Stimulated activated naive B cell treated with anti-CD40 and anti-IgM and Interleukin-4, amounts not matched to agents 10 μg/mL and 1 μg/mL and 100 μg/mL, for 72 hours (primary cell): Measurements from ENCODE around the gene SRPX.

Experiments
- ATAC-seq, 2 donors: fragments of 150-1000 bp; cut with Tn5 transposase; replicated peaks; 2 replicates each; pipeline ENCODE4 v1.10.0; 2021; ENCODE audit warnings: moderate library complexity in 1 of 2
- DNase-seq: peaks from one replicate; pipeline ENCODE4 v3.0.0; 2021
- H3K27ac Mint-ChIP-seq: one replicate; pipeline ENCODE4 v1.8.0; 2022; ENCODE audit warnings: mild to moderate bottlenecking, mixed read lengths
- H3K27me3 Mint-ChIP-seq, 2 donors: one replicate each; pipeline ENCODE4 v1.8.0; 2022; ENCODE audit warnings: mixed read lengths in 2 of 2
- H3K36me3 Mint-ChIP-seq, 2 donors: one replicate each; pipeline ENCODE4 v1.8.0; 2022; ENCODE audit warnings: mixed read lengths in 2 of 2, mild to moderate bottlenecking in 1 of 2
- H3K4me1 Mint-ChIP-seq, 2 donors: one replicate each; pipeline ENCODE4 v1.8.0; 2022; ENCODE audit warnings: mixed read lengths in 2 of 2, mild to moderate bottlenecking in 1 of 2
- H3K4me3 Mint-ChIP-seq, 2 donors: one replicate each; pipeline ENCODE4 v1.8.0; 2022; ENCODE audit warnings: mild to moderate bottlenecking in 2 of 2, mixed read lengths in 2 of 2, moderate library complexity in 1 of 2
- H3K9me3 Mint-ChIP-seq, 2 donors: one replicate each; pipeline ENCODE4 v1.8.0; 2022; ENCODE audit warnings: mixed read lengths in 2 of 2, mild to moderate bottlenecking in 1 of 2

The SRPX gene, protein sequence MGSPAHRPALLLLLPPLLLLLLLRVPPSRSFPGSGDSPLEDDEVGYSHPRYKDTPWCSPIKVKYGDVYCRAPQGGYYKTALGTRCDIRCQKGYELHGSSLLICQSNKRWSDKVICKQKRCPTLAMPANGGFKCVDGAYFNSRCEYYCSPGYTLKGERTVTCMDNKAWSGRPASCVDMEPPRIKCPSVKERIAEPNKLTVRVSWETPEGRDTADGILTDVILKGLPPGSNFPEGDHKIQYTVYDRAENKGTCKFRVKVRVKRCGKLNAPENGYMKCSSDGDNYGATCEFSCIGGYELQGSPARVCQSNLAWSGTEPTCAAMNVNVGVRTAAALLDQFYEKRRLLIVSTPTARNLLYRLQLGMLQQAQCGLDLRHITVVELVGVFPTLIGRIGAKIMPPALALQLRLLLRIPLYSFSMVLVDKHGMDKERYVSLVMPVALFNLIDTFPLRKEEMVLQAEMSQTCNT

DNA sequence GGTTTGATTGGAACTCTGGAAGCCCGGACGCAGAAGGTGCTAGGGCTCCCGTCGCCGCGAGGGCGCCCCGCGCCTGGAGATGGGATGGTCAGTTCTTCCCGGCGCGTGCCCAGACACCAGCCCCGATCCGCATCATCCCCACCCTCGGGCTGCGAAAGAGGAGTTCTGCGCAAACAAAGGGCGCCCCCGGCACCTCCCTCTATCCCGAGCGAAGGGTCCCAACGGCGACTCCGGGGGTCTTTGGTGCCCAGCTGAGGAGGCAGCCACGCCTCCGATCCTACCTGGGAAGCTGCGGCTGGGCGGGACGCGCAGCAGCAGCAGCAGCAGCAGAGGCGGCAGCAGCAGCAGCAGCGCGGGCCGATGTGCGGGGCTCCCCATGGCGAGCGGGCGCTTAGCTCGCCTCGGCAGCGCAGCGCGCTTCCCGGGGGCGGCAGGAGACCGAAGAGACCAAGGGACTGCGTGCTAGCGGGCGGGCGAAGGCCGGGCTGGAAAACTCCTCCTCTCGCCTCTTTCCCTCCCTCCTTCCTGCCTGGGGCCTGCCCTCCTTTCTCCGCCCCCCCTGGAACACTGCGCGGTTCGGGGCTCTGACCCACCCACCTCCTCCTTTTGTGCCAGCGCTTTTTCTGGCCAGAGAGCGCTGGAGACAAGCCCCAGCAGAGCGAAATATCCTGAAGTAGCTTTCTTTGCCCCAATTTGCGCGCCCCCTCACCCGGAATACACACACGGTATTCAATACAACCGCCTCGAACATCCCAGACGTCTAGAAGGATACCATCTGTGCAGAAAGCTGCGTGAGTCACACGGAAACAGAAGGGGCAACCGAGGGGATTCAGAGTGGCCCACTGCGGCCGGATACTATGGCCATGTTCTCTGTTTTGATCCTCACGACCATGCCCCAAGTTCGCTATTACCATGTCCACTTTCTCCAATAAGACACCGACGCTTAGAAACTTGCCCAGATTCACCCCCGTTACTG is at the start of gene SRPX:
SRPX (minus strand) TSS at position 457 of the 976 bp plus-strand sequence; CDS start at position 378, 79 bp downstream.
- ATAC-seq (peak; percentile 16 to 20), DNase-seq (no peak)
- Mint-ChIP-seq H3K9me3 (no peaks in the 10 kb centered on the region), H3K36me3 (no peaks in the 10 kb centered on the region), H3K27ac (no peak within 1 kb of the TSS), H3K4me3 (peak within 1 kb of the TSS; percentile 73 to 75), H3K27me3 (peaks cover 33 to 53% of the 10 kb centered on the region in 2 donors), H3K4me1 (peaks cover 3 to 15% of the 10 kb centered on the region in 2 donors)

DNA sequence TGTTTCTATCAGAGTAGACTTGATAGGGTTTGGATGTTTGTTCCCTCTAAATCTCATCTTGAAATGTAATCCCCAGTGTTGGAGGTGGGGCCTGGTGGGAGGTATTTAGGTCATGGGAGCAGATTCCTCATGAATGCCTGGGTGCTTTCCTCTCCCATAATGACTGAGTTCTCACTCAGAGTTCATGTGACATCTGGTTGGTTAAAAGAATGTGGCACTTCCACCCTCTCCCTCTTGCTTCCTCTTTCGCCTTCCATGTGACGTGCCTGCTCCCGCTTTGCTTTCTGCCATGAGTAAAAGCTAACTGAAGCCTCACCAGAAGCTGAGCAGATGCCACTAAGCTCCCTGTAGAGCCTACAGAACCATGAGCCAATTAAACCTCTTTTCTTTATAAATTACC is 47.3 kb upstream of the SRPX start:
- no peak for DNase-seq
- H3K27ac Mint-ChIP-seq = no peak overlapping the region
- H3K4me1 Mint-ChIP-seq = peaks cover 7 to 8% of the 10 kb centered on the region in 2 donors

DNA sequence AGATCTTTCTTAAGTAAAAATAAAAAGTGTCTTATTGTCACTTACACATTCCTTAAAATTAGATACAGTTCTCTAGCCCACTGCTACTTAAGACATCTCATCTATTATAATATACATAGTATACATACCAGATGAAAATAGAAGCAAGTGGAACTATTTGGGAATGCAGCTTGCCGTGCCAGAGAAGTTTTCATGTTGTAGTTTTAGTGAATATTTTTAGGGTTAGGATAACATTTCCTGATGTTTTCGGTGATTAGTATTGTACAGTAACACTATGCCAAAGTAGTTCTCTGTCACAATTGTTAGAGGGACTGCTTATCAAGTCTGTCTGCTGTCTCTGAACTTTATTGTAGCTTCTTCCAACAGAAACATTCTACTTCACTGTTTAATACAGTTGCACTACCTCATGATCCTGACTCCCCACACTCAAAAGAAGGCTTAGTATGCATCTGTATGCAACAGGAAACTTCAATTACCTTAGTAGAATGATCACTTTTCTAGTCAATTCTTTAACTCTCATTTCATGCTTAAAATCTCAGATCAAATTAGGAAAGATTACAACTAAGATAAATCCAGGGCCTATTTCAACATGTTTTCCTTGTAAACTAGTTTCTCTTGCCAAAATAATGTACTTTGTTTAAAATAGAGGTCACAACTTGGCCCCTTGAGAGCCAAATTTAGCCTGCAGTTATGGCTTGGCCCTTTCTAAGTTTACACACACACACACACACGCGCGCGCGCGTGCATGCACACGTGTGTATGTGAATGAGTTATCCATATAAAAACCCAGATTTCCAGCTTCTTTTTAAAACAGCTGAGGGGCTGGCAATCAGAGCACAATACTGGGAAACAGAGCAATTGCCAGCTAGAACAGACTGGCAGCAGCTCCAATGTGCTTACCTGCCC is 42.3 kb upstream of the SRPX start:
- Mint-ChIP-seq H3K27me3 (no peaks in the 10 kb centered on the region), H3K36me3 (no peaks in the 10 kb centered on the region), H3K4me3 (no peak overlapping the region), H3K9me3 (no peaks in the 10 kb centered on the region), H3K4me1 (no peaks in the 10 kb centered on the region), H3K27ac (no peak overlapping the region)
- ATAC-seq (no peak), DNase-seq (no peak)

More for the DNA sequence above, 47.3 kb upstream of the SRPX start:
- ATAC-seq = no peak
- Mint-ChIP-seq H3K9me3 (peaks cover 0 to 1% of the 10 kb centered on the region in 2 donors), H3K4me3 (no peak overlapping the region), H3K36me3 (peaks cover 2 to 12% of the 10 kb centered on the region in 2 donors), H3K27me3 (no peaks in the 10 kb centered on the region)

DNA sequence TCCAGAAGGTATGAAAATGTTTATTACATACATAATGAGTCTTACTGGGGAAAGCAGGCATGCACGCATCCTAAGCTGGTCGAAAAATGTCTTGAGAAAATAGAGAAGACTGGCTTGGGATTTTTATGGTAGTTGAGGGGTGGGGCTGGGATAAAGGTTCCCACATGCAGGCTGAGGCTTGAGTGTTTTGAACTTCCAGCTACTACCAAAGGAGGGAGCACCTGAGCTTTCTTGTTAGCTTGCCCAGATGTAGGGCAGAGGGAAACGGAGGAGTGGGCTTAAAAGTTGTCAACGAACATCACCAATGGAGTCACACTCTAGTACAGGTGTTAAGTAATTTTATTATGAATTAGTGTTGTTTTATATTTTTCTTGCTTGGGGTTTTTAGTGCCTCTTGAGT is 39.6 kb upstream of the SRPX start:
- H3K27me3 Mint-ChIP-seq = peaks cover 0 to 8% of the 10 kb centered on the region in 2 donors
- H3K9me3 Mint-ChIP-seq = no peaks in the 10 kb centered on the region
- ATAC-seq (no peak), DNase-seq (no peak)
- peaks cover 2 to 5% of the 10 kb centered on the region in 2 donors for H3K36me3 Mint-ChIP-seq
- H3K4me3 Mint-ChIP-seq = no peak overlapping the region
- H3K4me1 Mint-ChIP-seq = no peaks in the 10 kb centered on the region
- no peak overlapping the region for H3K27ac Mint-ChIP-seq

DNA sequence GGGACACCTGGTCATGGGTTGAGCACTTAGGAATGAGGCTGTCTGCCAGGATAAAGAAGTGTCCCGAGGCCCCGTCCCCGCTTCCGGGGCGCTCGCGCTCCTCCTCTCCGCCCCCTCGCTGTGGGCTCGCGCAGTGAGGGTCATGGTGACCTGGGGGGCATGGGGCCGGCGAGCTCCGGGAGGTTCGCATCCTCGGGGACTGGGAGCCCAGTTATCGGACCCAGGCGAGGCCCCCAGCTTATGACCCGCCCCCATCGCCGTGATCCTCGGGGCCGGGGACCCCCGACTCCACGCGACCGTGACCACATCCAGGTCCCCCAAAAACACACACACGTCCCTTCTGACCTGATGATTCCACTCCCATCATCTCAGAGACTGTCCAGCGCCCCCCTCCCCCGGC is 35.3 kb upstream of the SRPX start:
- Mint-ChIP-seq H3K4me3 (no peak overlapping the region), H3K27me3 (peaks cover 0 to 14% of the 10 kb centered on the region in 2 donors), H3K4me1 (no peaks in the 10 kb centered on the region), H3K9me3 (no peaks in the 10 kb centered on the region), H3K27ac (no peak overlapping the region), H3K36me3 (peaks cover 2 to 5% of the 10 kb centered on the region in 2 donors)
- no peak for DNase-seq
- ATAC-seq = no peak

DNA sequence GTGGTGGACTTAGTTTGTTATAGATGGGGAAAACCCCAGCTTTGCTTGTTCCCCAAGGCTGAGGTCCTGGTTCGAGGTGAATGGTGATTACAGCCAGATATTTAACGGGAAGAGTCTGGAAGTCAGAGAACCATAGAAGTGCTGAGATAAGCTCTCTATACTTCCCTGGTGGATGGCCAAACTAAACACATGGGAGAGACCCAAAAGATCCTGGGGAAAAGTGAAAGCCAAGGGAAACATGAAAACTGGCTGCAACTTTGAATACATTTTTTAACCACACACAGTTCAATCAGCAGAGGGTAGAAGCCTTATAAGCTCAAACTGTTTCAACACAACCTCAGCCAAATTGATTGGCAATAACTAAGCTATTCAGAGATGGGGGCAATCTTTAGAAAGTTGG is 29.3 kb upstream of the SRPX start:
- DNase-seq (no peak), ATAC-seq (no peak)
- Mint-ChIP-seq H3K27me3 (peaks cover 0 to 17% of the 10 kb centered on the region in 2 donors), H3K36me3 (no peaks in the 10 kb centered on the region), H3K27ac (no peak overlapping the region), H3K4me3 (no peak overlapping the region), H3K4me1 (no peaks in the 10 kb centered on the region), H3K9me3 (no peaks in the 10 kb centered on the region)

DNA sequence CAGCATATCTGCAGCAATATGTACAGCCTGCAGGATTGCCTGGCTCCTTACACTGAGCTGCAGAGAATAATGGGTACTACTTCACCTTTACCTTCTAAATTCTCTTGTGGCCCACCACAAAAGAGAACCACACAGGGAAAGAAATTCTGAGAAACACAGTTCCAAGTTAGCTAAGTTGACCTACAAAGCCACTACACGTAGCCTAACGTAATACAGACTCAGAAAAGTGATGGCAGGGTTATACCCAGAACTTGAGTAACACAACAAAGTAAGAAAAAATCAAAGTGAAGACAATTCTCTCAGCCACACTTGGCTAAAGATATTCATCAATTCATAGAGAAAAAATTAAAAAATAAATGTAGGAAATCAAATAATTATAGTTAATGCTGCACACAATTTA is 26.4 kb upstream of the SRPX start:
- Mint-ChIP-seq H3K36me3 (no peaks in the 10 kb centered on the region), H3K27ac (no peak overlapping the region), H3K27me3 (peaks cover 0 to 14% of the 10 kb centered on the region in 2 donors), H3K4me1 (no peaks in the 10 kb centered on the region), H3K4me3 (no peak overlapping the region), H3K9me3 (no peaks in the 10 kb centered on the region)
- DNase-seq (no peak), ATAC-seq (no peak)

DNA sequence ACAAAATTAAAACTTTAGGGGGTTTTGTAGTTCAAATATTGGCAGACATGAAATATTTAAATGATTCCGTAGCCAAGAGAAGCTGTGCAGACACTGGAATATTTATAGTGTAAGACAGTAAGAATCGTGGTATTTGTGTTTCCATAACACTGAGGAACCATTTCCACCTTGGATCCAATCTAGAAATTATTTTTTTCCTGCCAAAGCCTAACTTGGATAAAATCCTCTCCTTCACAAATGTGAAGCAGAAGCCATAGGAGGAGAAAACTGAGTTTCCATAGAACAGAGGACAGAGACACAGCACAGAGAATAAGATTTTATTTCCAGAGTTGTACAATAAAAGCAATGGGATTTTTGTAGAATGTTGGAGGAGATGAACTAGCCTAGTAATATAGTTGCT is 19.9 kb upstream of the SRPX start:
- Mint-ChIP-seq H3K36me3 (no peaks in the 10 kb centered on the region), H3K9me3 (no peaks in the 10 kb centered on the region), H3K4me3 (no peak overlapping the region), H3K27me3 (peaks cover 20 to 24% of the 10 kb centered on the region in 2 donors), H3K4me1 (no peaks in the 10 kb centered on the region), H3K27ac (no peak overlapping the region)
- ATAC-seq (no peak), DNase-seq (no peak)

DNA sequence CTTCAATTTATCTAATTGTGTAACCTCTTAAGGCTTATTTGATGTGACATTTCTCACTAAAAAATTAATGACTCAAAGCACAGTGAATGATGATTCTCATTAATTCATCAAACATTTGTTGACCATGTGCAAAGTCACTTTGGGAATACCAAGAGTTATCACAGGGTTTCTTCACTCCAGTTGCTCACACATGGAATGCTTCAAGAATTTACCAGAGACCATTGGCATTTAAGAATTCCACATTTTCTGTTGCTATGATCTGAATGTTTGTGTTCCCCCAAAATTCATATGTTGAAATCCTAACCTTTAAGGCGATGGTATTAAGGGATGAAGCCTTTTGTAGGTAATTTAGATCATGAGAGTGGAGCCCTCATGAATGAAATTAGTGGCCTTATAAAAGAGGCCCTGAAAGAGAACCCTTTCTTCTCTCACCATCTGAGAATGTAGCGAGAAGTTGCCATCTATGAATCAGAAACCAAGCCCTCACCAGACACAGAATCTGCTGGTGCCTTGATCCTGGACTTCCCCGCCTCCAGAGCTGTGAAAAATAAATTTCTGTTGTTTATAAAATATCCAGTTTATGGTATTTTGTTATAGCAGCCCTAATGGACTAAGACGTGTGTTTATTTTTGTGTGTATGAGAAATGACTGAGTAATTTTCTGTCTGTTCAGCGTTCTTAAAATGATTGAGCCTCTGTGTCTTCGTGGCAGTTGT is 16.4 kb upstream of the SRPX start:
- peaks cover 22 to 33% of the 10 kb centered on the region in 2 donors for H3K27me3 Mint-ChIP-seq
- ATAC-seq (no peak), DNase-seq (no peak)
- H3K9me3 Mint-ChIP-seq = no peaks in the 10 kb centered on the region
- H3K4me1 Mint-ChIP-seq = no peaks in the 10 kb centered on the region
- H3K27ac Mint-ChIP-seq = no peak overlapping the region
- H3K36me3 Mint-ChIP-seq = no peaks in the 10 kb centered on the region
- no peak overlapping the region for H3K4me3 Mint-ChIP-seq

DNA sequence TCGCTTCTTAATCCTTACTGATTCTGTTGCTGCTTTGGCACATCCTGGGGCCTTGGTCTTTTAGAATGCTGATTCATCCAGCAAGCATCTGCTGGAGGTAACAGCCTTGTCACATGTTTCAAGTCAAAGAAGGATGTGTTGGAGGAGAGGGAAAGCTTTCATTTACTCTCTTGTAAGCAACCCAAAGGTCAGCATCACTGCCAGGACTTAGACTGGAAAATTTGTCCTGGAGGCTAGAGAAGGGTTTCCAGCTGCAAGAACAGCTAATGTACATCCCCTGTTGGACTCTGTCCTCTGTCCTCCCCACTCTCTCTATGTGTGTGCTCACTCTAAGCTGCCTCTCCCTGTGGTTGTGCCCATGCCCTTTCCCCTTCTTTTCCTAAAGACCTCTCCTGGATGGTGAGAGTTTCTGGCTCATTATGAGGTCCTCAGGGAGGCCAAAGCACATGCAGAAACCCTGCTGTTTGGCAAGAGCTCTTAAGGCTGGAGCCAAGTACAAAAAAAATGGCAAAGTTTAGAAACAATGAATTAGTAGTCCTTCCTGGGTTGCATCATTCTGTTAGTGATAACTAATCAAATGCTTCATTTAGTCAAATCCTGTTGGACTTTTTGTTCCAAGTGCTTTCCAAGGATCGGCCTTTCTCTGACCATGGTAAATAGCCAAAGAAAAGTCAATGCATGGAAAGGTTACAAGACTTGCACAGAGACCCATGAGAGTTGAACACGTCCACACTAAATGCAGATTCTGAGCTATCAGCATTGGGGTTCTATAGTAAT is 13.4 kb upstream of the SRPX start:
- Mint-ChIP-seq H3K4me1 (no peaks in the 10 kb centered on the region), H3K27ac (no peak overlapping the region), H3K27me3 (peaks cover 22 to 26% of the 10 kb centered on the region in 2 donors), H3K4me3 (no peak overlapping the region), H3K36me3 (no peaks in the 10 kb centered on the region), H3K9me3 (no peaks in the 10 kb centered on the region)
- ATAC-seq (no peak), DNase-seq (no peak)

DNA sequence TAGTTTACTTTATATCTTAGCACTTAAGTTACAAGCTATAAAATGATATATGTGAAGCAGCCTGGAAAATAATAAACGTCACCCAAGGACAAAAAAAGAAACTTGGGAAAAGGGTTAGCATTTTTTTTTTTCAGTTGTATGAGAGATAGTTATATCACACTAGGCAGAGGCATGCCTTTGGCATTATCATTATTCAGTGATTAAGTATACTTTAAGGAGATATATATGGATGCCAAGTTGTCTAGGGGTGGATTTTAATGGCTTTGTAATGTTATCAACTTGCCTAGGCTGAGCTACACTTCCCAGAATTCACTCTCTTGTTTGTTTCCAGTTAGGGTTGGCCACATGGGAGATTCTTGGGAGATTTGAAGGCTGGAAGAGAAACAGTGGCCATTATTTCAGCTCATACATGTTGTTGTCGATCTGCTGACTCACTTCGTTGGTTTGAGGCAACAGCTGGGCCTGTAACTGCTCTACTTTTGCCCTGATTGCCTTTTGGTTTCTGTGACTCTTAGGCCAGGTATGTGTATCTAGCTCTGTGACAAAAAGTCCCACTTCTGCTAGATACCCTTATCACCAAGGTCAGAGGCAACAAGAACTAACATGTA is 11.5 kb upstream of the SRPX start:
- no peak for DNase-seq
- no peaks in the 10 kb centered on the region for H3K36me3 Mint-ChIP-seq

DNA sequence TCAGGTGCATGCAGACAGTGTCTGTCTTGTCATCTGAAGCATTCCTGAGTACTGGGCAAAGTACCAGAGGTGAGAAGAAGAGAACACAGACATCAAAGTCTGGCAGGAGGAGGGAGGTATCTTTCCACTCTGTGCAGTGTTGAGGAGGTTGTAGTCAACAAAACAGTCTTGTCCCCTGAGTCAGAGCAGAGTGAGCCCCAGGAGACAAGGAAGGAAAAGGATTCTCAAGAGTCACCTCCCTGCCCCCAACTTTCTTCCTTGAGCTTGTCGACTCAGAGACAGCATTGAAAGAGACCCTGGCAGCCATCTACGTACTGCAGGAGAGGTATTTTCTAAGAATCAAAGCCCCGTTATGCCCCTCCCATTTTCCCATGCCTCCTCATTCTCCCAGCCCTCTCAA is 4.4 kb upstream of the SRPX start:
- DNase-seq (no peak), ATAC-seq (no peak)
- no peaks in the 10 kb centered on the region for H3K36me3 Mint-ChIP-seq
- peaks cover 3 to 9% of the 10 kb centered on the region in 2 donors for H3K4me1 Mint-ChIP-seq
- no peaks in the 10 kb centered on the region for H3K9me3 Mint-ChIP-seq
- H3K27ac Mint-ChIP-seq = no peak overlapping the region
- H3K27me3 Mint-ChIP-seq = peaks cover 22 to 41% of the 10 kb centered on the region in 2 donors
- no peak overlapping the region for H3K4me3 Mint-ChIP-seq

More for the DNA sequence above, 11.5 kb upstream of the SRPX start:
- H3K9me3 Mint-ChIP-seq = no peaks in the 10 kb centered on the region
- H3K4me3 Mint-ChIP-seq = no peak overlapping the region
- ATAC-seq = no peak
- no peak overlapping the region for H3K27ac Mint-ChIP-seq
- peaks cover 7 to 13% of the 10 kb centered on the region in 2 donors for H3K27me3 Mint-ChIP-seq
- no peaks in the 10 kb centered on the region for H3K4me1 Mint-ChIP-seq
